ENCODE measurements around the gene VIL1. TPM values are rescaled to one million over a fixed set of nuclear protein-coding genes. Genes with fewer than 3 reads are reported as not detected.

Gene VIL1
- total RNA-seq, 1 donor from 2014 or later, result not detected

DNA sequence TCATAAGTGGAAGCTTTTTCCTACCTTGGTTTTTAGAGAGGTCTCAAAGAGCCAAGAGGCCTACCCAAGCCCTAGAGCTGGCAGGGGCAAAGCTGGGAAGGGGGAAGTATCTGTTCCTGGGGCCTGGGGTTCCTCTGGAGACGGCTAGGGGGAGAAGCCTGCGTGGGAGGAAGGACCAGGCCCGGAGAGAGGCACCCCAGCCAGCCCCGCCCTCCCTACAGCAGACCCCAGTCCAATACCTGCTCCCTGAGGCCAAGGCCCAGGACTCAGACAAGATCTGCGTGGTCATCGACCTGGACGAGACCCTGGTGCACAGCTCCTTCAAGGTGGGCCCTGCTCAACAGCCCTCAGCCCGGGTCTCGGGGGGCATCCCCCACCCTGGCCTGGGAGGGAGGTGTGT is 17.0 kb upstream of the VIL1 start:
- Mint-ChIP-seq H3K4me3 (ENCODE audit: unreplicated experiment) (peak overlapping the region; percentile 70), H3K4me1 (ENCODE audit: low read depth, unreplicated experiment) (peaks cover 9% of the 10 kb centered on the region), H3K9me3 (ENCODE audit: unreplicated experiment) (no peaks in the 10 kb centered on the region), H3K27me3 (ENCODE audit: low read depth, unreplicated experiment) (no peaks in the 10 kb centered on the region), H3K36me3 (ENCODE audit: low read depth, unreplicated experiment) (no peaks in the 10 kb centered on the region), H3K27ac (ENCODE audit: unreplicated experiment) (no peak overlapping the region)
- Histone ChIP-seq H3K27me3 (ENCODE audit: insufficient read depth, low read length) (no peaks in the 10 kb centered on the region), H3K4me2 (ENCODE audit: low read length) (peak overlapping the region; percentile 87), H3K36me3 (ENCODE audit: insufficient read depth, low read length) (peaks cover 3% of the 10 kb centered on the region), H3K9me3 (ENCODE audit: insufficient read depth, low read depth, low read length) (no peaks in the 10 kb centered on the region), H3K27ac (ENCODE audit: low read depth, low read length) (no peak overlapping the region), H3K9ac (ENCODE audit: low read length) (no peak overlapping the region), H2AFZ (ENCODE audit: low read depth, low read length) (no peak overlapping the region), H3K4me1 (ENCODE audit: insufficient read depth, low read length) (peaks cover 45% of the 10 kb centered on the region), H3K4me3 (ENCODE audit: insufficient read depth, low read depth, low read length) (no peak overlapping the region), H4K20me1 (ENCODE audit: insufficient read depth, low read length) (peaks cover 16% of the 10 kb centered on the region), H3K79me2 (ENCODE audit: insufficient read depth, low read length) (peaks cover 27% of the 10 kb centered on the region)
- no peak for TF ChIP-seq EZH2 (IDR thresholded peaks at IDR 0.05; ENCODE audit: insufficient read depth, low read length)
- TF ChIP-seq, protein P1, sequence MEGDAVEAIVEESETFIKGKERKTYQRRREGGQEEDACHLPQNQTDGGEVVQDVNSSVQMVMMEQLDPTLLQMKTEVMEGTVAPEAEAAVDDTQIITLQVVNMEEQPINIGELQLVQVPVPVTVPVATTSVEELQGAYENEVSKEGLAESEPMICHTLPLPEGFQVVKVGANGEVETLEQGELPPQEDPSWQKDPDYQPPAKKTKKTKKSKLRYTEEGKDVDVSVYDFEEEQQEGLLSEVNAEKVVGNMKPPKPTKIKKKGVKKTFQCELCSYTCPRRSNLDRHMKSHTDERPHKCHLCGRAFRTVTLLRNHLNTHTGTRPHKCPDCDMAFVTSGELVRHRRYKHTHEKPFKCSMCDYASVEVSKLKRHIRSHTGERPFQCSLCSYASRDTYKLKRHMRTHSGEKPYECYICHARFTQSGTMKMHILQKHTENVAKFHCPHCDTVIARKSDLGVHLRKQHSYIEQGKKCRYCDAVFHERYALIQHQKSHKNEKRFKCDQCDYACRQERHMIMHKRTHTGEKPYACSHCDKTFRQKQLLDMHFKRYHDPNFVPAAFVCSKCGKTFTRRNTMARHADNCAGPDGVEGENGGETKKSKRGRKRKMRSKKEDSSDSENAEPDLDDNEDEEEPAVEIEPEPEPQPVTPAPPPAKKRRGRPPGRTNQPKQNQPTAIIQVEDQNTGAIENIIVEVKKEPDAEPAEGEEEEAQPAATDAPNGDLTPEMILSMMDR (IDR thresholded peaks at IDR 0.05; ENCODE audit: insufficient read depth, low read depth, low read length), result no peak
- no peak for FAIRE-seq
- no peak for DNase-seq (ENCODE audit: low read depth)

DNA sequence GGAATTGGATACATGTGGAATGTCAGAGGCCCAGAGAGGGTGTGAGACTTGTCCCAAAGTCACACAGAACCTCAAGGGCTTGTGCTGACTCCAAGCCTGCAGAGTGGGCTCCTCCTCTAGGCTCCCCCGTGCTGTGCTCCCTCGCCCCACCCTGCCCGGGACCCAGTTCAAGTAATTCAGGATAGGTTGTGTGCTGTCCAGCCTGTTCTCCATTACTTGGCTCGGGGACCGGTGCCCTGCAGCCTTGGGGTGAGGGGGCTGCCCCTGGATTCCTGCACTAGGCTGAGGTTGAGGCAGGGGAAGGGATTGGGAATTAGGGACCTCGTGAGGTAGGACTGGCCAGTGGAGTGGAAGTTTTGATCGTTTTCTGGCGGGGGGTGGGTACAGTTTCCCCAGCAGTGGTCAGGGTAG is 16.4 kb upstream of the VIL1 start:
- Mint-ChIP-seq H3K36me3 (ENCODE audit: low read depth, unreplicated experiment) (no peaks in the 10 kb centered on the region), H3K4me1 (ENCODE audit: low read depth, unreplicated experiment) (peaks cover 10% of the 10 kb centered on the region), H3K27me3 (ENCODE audit: low read depth, unreplicated experiment) (no peaks in the 10 kb centered on the region), H3K27ac (ENCODE audit: unreplicated experiment) (no peak overlapping the region), H3K9me3 (ENCODE audit: unreplicated experiment) (no peaks in the 10 kb centered on the region), H3K4me3 (ENCODE audit: unreplicated experiment) (no peak overlapping the region)
- Histone ChIP-seq H4K20me1 (ENCODE audit: insufficient read depth, low read length) (peaks cover 16% of the 10 kb centered on the region), H3K79me2 (ENCODE audit: insufficient read depth, low read length) (peaks cover 27% of the 10 kb centered on the region), H3K27me3 (ENCODE audit: insufficient read depth, low read length) (no peaks in the 10 kb centered on the region), H3K9me3 (ENCODE audit: insufficient read depth, low read depth, low read length) (no peaks in the 10 kb centered on the region), H3K36me3 (ENCODE audit: insufficient read depth, low read length) (peaks cover 3% of the 10 kb centered on the region), H3K27ac (ENCODE audit: low read depth, low read length) (no peak overlapping the region), H3K9ac (ENCODE audit: low read length) (no peak overlapping the region), H3K4me1 (ENCODE audit: insufficient read depth, low read length) (peaks cover 45% of the 10 kb centered on the region), H3K4me2 (ENCODE audit: low read length) (no peak overlapping the region), H2AFZ (ENCODE audit: low read depth, low read length) (no peak overlapping the region), H3K4me3 (ENCODE audit: insufficient read depth, low read depth, low read length) (no peak overlapping the region)
- DNase-seq (ENCODE audit: low read depth) (no peak), FAIRE-seq (no peak)
- TF ChIP-seq EZH2 (IDR thresholded peaks at IDR 0.05; ENCODE audit: insufficient read depth, low read length), result no peak
- TF ChIP-seq, protein P1 (IDR thresholded peaks at IDR 0.05; ENCODE audit: insufficient read depth, low read depth, low read length), result no peak

DNA sequence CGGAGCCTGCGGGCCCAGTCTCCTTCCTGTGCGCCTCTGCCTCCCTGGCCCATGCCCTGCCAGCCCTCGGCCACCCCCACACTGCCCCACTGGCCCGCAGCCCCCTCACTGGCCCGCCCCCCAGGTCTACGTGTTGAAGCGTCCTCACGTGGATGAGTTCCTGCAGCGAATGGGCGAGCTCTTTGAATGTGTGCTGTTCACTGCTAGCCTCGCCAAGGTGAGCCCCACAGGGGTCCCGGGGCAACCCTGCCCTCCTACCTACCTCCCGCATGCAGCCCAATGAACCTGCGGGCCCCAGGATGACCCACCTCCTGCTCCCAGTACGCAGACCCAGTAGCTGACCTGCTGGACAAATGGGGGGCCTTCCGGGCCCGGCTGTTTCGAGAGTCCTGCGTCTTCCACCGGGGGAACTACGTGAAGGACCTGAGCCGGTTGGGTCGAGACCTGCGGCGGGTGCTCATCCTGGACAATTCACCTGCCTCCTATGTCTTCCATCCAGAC is 16.0 kb upstream of the VIL1 start:
- Histone ChIP-seq H4K20me1 (ENCODE audit: insufficient read depth, low read length) (peaks cover 16% of the 10 kb centered on the region), H3K36me3 (ENCODE audit: insufficient read depth, low read length) (peaks cover 3% of the 10 kb centered on the region), H2AFZ (ENCODE audit: low read depth, low read length) (no peak overlapping the region), H3K27ac (ENCODE audit: low read depth, low read length) (no peak overlapping the region), H3K79me2 (ENCODE audit: insufficient read depth, low read length) (peaks cover 27% of the 10 kb centered on the region), H3K9ac (ENCODE audit: low read length) (no peak overlapping the region), H3K9me3 (ENCODE audit: insufficient read depth, low read depth, low read length) (no peaks in the 10 kb centered on the region), H3K27me3 (ENCODE audit: insufficient read depth, low read length) (no peaks in the 10 kb centered on the region), H3K4me1 (ENCODE audit: insufficient read depth, low read length) (peaks cover 41% of the 10 kb centered on the region), H3K4me2 (ENCODE audit: low read length) (no peak overlapping the region), H3K4me3 (ENCODE audit: insufficient read depth, low read depth, low read length) (no peak overlapping the region)
- no peaks in the 10 kb centered on the region for H3K27me3 Mint-ChIP-seq (ENCODE audit: low read depth, unreplicated experiment)
- no peak for TF ChIP-seq EZH2 (IDR thresholded peaks at IDR 0.05; ENCODE audit: insufficient read depth, low read length)
- TF ChIP-seq, protein P1 (IDR thresholded peaks at IDR 0.05; ENCODE audit: insufficient read depth, low read depth, low read length), result no peak
- FAIRE-seq (no peak), DNase-seq (ENCODE audit: low read depth) (no peak)
- no peak overlapping the region for H3K27ac Mint-ChIP-seq (ENCODE audit: unreplicated experiment)
- no peaks in the 10 kb centered on the region for H3K9me3 Mint-ChIP-seq (ENCODE audit: unreplicated experiment)
- H3K36me3 Mint-ChIP-seq (ENCODE audit: low read depth, unreplicated experiment), result no peaks in the 10 kb centered on the region
- H3K4me1 Mint-ChIP-seq (ENCODE audit: low read depth, unreplicated experiment), result peaks cover 7% of the 10 kb centered on the region
- no peak overlapping the region for H3K4me3 Mint-ChIP-seq (ENCODE audit: unreplicated experiment)

All from astrocyte (in vitro differentiated cells and primary cell).